ENCODE data around the gene CDH4. TPM values are rescaled to one million over a fixed set of nuclear protein-coding genes. Genes with fewer than 3 reads are reported as not detected.

Gene CDH4
- total and polyA plus RNA-seq, 2 donors from 2014 or later = 1.1 TPM; not detected in 1

- Histone ChIP-seq H3K4me1 (ENCODE audit: control insufficient read depth in 2 of 3, insufficient read depth in 2 of 3, low read depth in 1 of 3, low read length in 3 of 3) (no peaks in the 10 kb centered on the region), H3K9me3 (ENCODE audit: control insufficient read depth in 2 of 3, insufficient read depth in 1 of 3, low read length in 3 of 3) (no peaks in the 10 kb centered on the region), H3K27ac (ENCODE audit: low read depth in 2 of 2, low read length in 2 of 2) (no peak overlapping the region), H3K36me3 (ENCODE audit: control insufficient read depth in 2 of 3, insufficient read depth in 3 of 3, low read length in 3 of 3) (no peaks in the 10 kb centered on the region), H3K4me3 (ENCODE audit: low read length in 3 of 3) (no peak overlapping the region), H3K27me3 (ENCODE audit: control insufficient read depth, insufficient read depth, low read length) (no peaks in the 10 kb centered on the region), H3K9ac (ENCODE audit: low read length in 3 of 3) (no peak overlapping the region)
- no peak for DNase-seq
- no peak for FAIRE-seq
- intact Hi-C loops (cut with DNase I) = no loop called here
- TF ChIP-seq, protein P1, sequence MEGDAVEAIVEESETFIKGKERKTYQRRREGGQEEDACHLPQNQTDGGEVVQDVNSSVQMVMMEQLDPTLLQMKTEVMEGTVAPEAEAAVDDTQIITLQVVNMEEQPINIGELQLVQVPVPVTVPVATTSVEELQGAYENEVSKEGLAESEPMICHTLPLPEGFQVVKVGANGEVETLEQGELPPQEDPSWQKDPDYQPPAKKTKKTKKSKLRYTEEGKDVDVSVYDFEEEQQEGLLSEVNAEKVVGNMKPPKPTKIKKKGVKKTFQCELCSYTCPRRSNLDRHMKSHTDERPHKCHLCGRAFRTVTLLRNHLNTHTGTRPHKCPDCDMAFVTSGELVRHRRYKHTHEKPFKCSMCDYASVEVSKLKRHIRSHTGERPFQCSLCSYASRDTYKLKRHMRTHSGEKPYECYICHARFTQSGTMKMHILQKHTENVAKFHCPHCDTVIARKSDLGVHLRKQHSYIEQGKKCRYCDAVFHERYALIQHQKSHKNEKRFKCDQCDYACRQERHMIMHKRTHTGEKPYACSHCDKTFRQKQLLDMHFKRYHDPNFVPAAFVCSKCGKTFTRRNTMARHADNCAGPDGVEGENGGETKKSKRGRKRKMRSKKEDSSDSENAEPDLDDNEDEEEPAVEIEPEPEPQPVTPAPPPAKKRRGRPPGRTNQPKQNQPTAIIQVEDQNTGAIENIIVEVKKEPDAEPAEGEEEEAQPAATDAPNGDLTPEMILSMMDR (IDR thresholded peaks at IDR 0.05; ENCODE audit: borderline replicate concordance, extremely low read depth, insufficient read depth) = no peak
These were observed 614.1 kb downstream of the CDH4 start for GRCh38 chr20:61866165-61866564.

DNA sequence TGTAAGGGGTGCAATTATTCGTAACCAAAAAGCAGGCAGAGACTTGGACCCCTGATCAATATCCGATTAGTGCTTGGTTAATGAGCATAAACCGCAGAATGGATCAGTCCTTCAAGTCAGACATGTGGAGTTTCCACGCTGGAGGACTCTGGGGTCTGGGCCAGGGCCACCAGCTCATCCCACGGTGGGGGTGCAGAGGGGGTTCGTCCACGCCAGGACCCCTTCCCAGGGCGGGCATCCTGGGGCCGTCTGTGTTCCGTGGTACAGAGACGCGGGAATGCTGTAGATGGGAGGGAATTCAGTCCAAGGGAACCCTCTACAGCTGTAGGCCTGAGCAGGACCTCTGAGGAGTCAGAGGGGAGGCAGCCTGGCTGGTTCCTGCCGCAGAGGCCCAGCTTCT is 615.9 kb downstream of the CDH4 start:
- intact Hi-C loops (cut with DNase I) = no loop called here
- DNase-seq = no peak
- Histone ChIP-seq H3K9ac (ENCODE audit: low read length in 3 of 3) (no peak overlapping the region), H3K9me3 (ENCODE audit: control insufficient read depth in 2 of 3, insufficient read depth in 1 of 3, low read length in 3 of 3) (no peaks in the 10 kb centered on the region), H3K27ac (ENCODE audit: low read depth in 2 of 2, low read length in 2 of 2) (no peak overlapping the region), H3K27me3 (ENCODE audit: control insufficient read depth, insufficient read depth, low read length) (no peaks in the 10 kb centered on the region), H3K4me1 (ENCODE audit: control insufficient read depth in 2 of 3, insufficient read depth in 2 of 3, low read depth in 1 of 3, low read length in 3 of 3) (no peaks in the 10 kb centered on the region), H3K36me3 (ENCODE audit: control insufficient read depth in 2 of 3, insufficient read depth in 3 of 3, low read length in 3 of 3) (no peaks in the 10 kb centered on the region), H3K4me3 (ENCODE audit: low read length in 3 of 3) (no peak overlapping the region)
- no peak for FAIRE-seq
- TF ChIP-seq, protein P1 (IDR thresholded peaks at IDR 0.05; ENCODE audit: borderline replicate concordance, extremely low read depth, insufficient read depth) = no peak

GRCh38 chr20:61868466-61869090 is 616.5 kb downstream of the CDH4 start:
- Histone ChIP-seq H3K27me3 (ENCODE audit: control insufficient read depth, insufficient read depth, low read length) (no peaks in the 10 kb centered on the region), H3K27ac (ENCODE audit: low read depth in 2 of 2, low read length in 2 of 2) (no peak overlapping the region), H3K9ac (ENCODE audit: low read length in 3 of 3) (no peak overlapping the region), H3K4me1 (ENCODE audit: control insufficient read depth in 2 of 3, insufficient read depth in 2 of 3, low read depth in 1 of 3, low read length in 3 of 3) (no peaks in the 10 kb centered on the region), H3K36me3 (ENCODE audit: control insufficient read depth in 2 of 3, insufficient read depth in 3 of 3, low read length in 3 of 3) (no peaks in the 10 kb centered on the region), H3K4me3 (ENCODE audit: low read length in 3 of 3) (no peak overlapping the region), H3K9me3 (ENCODE audit: control insufficient read depth in 2 of 3, insufficient read depth in 1 of 3, low read length in 3 of 3) (no peaks in the 10 kb centered on the region)
- intact Hi-C loops (cut with DNase I) = no loop called here
- TF ChIP-seq, protein P1 (IDR thresholded peaks at IDR 0.05; ENCODE audit: borderline replicate concordance, extremely low read depth, insufficient read depth) = no peak
- FAIRE-seq (no peak), DNase-seq (no peak)

Data from kidney (tissue), 14 donors.